Measurements from ENCODE around the gene GRIN1. TPM values are rescaled to one million over a fixed set of nuclear protein-coding genes. Genes with fewer than 3 reads are reported as not detected.

GRIN1 gene
- total RNA-seq, 1 donor from 2014 or later = not detected

GRCh38 chr9:137217276-137218211 is 78.6 kb downstream of the GRIN1 start:
- DNase-seq (peak; percentile 79), ATAC-seq (ENCODE audit: poor library complexity) (peak; percentile 55)
- intact Hi-C loops (cut with DNase I) = no loop called here

- ATAC-seq (ENCODE audit: poor library complexity) = no peak
- no peak for DNase-seq
- intact Hi-C loops (cut with DNase I) = no loop called here
These were observed 79.3 kb downstream of the GRIN1 start for GRCh38 chr9:137218212-137218753.

Small RNAs within 50 kb of the gene (microRNA-seq; reads per million reads assigned to microRNA genes)
- gene MIR3621 = not detected

Other genes starting within 250 kb of the GRIN1 start
- gene FBXW5, start 194.4 kb upstream of the GRIN1 start, total RNA-seq = 142 TPM
- gene C8G, start 193.9 kb upstream of the GRIN1 start, total RNA-seq = 1.1 TPM
- 2.1 TPM for gene LCN12, start 186.9 kb upstream of the GRIN1 start, total RNA-seq
- gene PTGDS, start 161.7 kb upstream of the GRIN1 start, total RNA-seq = 6,152 TPM
- gene LCNL1, start 156.2 kb upstream of the GRIN1 start, total RNA-seq = 9.7 TPM
- gene PAXX, start 146.7 kb upstream of the GRIN1 start, total RNA-seq = 19.4 TPM
- gene CLIC3, start 142.6 kb upstream of the GRIN1 start, total RNA-seq = 2.7 TPM
- gene ABCA2, start 110.9 kb upstream of the GRIN1 start, total RNA-seq = 26.7 TPM
- not detected for gene FUT7, start 107.1 kb upstream of the GRIN1 start, total RNA-seq
- 59.1 TPM for gene NPDC1, start 93.0 kb upstream of the GRIN1 start, total RNA-seq
- gene ENTPD2, start 85.1 kb upstream of the GRIN1 start, total RNA-seq = 1.9 TPM
- gene SAPCD2, start 68.6 kb upstream of the GRIN1 start, total RNA-seq = 0.22 TPM
- 11.3 TPM for gene UAP1L1, start 61.6 kb upstream of the GRIN1 start, total RNA-seq
- 20.3 TPM for gene MAN1B1, start 52.2 kb upstream of the GRIN1 start, total RNA-seq
- gene DPP7, start 24.4 kb upstream of the GRIN1 start, total RNA-seq = 153 TPM
- not detected for gene LRRC26, start 30.9 kb downstream of the GRIN1 start, total RNA-seq
- not detected for gene TMEM210, start 32.9 kb downstream of the GRIN1 start, total RNA-seq
- 33.9 TPM for gene ANAPC2, start 49.4 kb downstream of the GRIN1 start, total RNA-seq
- gene SSNA1, start 49.5 kb downstream of the GRIN1 start, total RNA-seq = 73.7 TPM
- 19.0 TPM for gene TPRN, start 61.6 kb downstream of the GRIN1 start, total RNA-seq
- gene TMEM203, start 66.5 kb downstream of the GRIN1 start, total RNA-seq = 44.9 TPM
- 5.5 TPM for gene NDOR1, start 66.5 kb downstream of the GRIN1 start, total RNA-seq
- 24.8 TPM for gene RNF208, start 83.1 kb downstream of the GRIN1 start, total RNA-seq
- not detected for gene CYSRT1, start 86.0 kb downstream of the GRIN1 start, total RNA-seq
- not detected for gene RNF224, start 88.3 kb downstream of the GRIN1 start, total RNA-seq
- gene SLC34A3, start 91.7 kb downstream of the GRIN1 start, total RNA-seq = not detected
- gene TUBB4B, start 102.1 kb downstream of the GRIN1 start, total RNA-seq = 515 TPM
- 1.3 TPM for gene STPG3, start 112.1 kb downstream of the GRIN1 start, total RNA-seq
- gene NELFB, start 116.2 kb downstream of the GRIN1 start, total RNA-seq = 39.9 TPM
- gene TOR4A, start 138.6 kb downstream of the GRIN1 start, total RNA-seq = 16.6 TPM
- gene NRARP, start 163.1 kb downstream of the GRIN1 start, total RNA-seq = 4.4 TPM